Body of pancreas (tissue), 4 donors: ENCODE results near the gene PABPN1L. TPM values are rescaled to one million over a fixed set of nuclear protein-coding genes. Genes with fewer than 3 reads are reported as not detected.
A peak's percentile ranks its signal among the peaks of the same experiment; 100 is the strongest.

Experiments
- ATAC-seq: fragments of 150-250 bp; one replicate; pipeline ENCODE4 v1.9.1; 2016
- DNase-seq, 4 donors: peaks; one replicate each; pipeline ENCODE4 v3.0.0-alpha.2; 2019
- H3K27ac ChIP-seq, 4 donors: fragments of 200-600 bp; sonication (generic); 1 replicate in 3 of 4; 2 replicates in 1 of 4; pipeline versions ENCODE4 v1.5.1 to v1.6.1; 2016 to 2019; ENCODE audit warnings: mild to moderate bottlenecking in 1 of 4, mixed read lengths in 1 of 4, moderate library complexity in 1 of 4
- H3K27me3 ChIP-seq, 2 donors: fragments of 200-600 bp; sonication (generic); one replicate each; pipeline ENCODE4 v1.6.0; 2016; ENCODE audit warnings: mild to moderate bottlenecking in 1 of 2
- H3K36me3 ChIP-seq, 2 donors: fragments of 200-600 bp; sonication (generic); replicated peaks in 1 of 2; 2 replicates each; pipeline ENCODE4 v1.5.1; 2016; ENCODE audit warnings: low read depth in 2 of 2; ENCODE audit not compliant: insufficient read depth in 1 of 2
- H3K4me1 ChIP-seq: fragments of 200-600 bp; sonication (generic); one replicate; pipeline ENCODE4 v1.6.0; 2016
- H3K4me3 ChIP-seq, 2 donors: fragments of 200-600 bp; sonication (generic); 1 replicate in 1 of 2; 2 replicates in 1 of 2; pipeline ENCODE4 v1.5.1; 2016 to 2019
- H3K9me3 ChIP-seq, 3 donors: fragments of 200-600 bp; sonication (generic); 1 replicate in 2 of 3; 2 replicates in 1 of 3; pipeline ENCODE4 v1.5.1; 2016
- CTCF ChIP-seq, 7 experiments: fragments of 450-650 bp in 4 of 7; fragments of 200-600 bp in 3 of 7; sonication (generic) in 3 of 7; IDR thresholded peaks; one replicate each; pipeline ENCODE4 v1.5.1; 2016 to 2019; ENCODE audit warnings: antibody characterized with exemption in 7 of 7
- POLR2A ChIP-seq, 3 donors: fragments of 450-650 bp; IDR thresholded peaks; one replicate each; pipeline ENCODE4 v1.6.1; 2016; ENCODE audit warnings: antibody characterized with exemption in 3 of 3, mild to moderate bottlenecking in 2 of 3
- WGBS, 2 donors: methylation state at CpG; one replicate each; pipeline ENCODE4 v1.1.5; 2017; 5-methylcytosine and 5-hydroxymethylcytosine counted together
- intact Hi-C: fragments of 100-400 bp; cut with DNase I; formaldehyde crosslinking; loops from one replicate; pipeline ENCODE4 v1.15.1; 2023
- total RNA-seq, 2 donors: library from RNA; depleted of rRNA; stranded (reverse); fragments of >200 nt; gene quantifications; one replicate each; pipeline ENCODE4 v1.1.0, GENCODE V29; 2016

PABPN1L gene
- total RNA-seq, 2 donors from 2014 or later: not detected

- Histone ChIP-seq H3K27me3 (no peaks in the 10 kb centered on the region), H3K4me3 (no peak overlapping the region), H3K4me1 (peaks cover 37% of the 10 kb centered on the region), H3K36me3 (no peaks in the 10 kb centered on the region), H3K9me3 (no peaks in the 10 kb centered on the region), H3K27ac (peak overlapping the region; percentile 26 to 80 (median 47))
- peak; percentile 65 for ATAC-seq
- no peak for TF ChIP-seq POLR2A (IDR thresholded peaks at IDR 0.05)
- TF ChIP-seq CTCF (IDR thresholded peaks at IDR 0.05): no peak
- intact Hi-C loops: no loop called here
- peak; percentile 55 to 79 (median 78) for DNase-seq
- WGBS, 2 donors: 37 to 63% methylated on average over 21 to 44 of the region's 44 CpGs
These were observed 43.2 kb upstream of the PABPN1L start for GRCh38 chr16:88909431-88910210.

- H3K4me1 ChIP-seq: peaks cover 37% of the 10 kb centered on the region
- H3K9me3 ChIP-seq: no peaks in the 10 kb centered on the region
- DNase-seq (no peak), ATAC-seq (no peak)
- TF ChIP-seq POLR2A (IDR thresholded peaks at IDR 0.05) (no peak), CTCF (IDR thresholded peaks at IDR 0.05) (no peak)
- H3K4me3 ChIP-seq: no peak overlapping the region
- H3K27ac ChIP-seq: no peak overlapping the region
- intact Hi-C loops: no loop called here
- WGBS, 2 donors: 89 to 91% methylated on average over 15 to 17 of the region's 17 CpGs
- no peaks in the 10 kb centered on the region for H3K36me3 ChIP-seq
- no peaks in the 10 kb centered on the region for H3K27me3 ChIP-seq
These were observed 41.8 kb upstream of the PABPN1L start for GRCh38 chr16:88908307-88908706.

- Histone ChIP-seq H3K4me3 (no peak overlapping the region), H3K4me1 (peaks cover 37% of the 10 kb centered on the region), H3K36me3 (no peaks in the 10 kb centered on the region), H3K27me3 (no peaks in the 10 kb centered on the region), H3K27ac (no peak overlapping the region), H3K9me3 (no peaks in the 10 kb centered on the region)
- intact Hi-C loops: no loop called here
- ATAC-seq (no peak), DNase-seq (no peak)
- TF ChIP-seq CTCF (IDR thresholded peaks at IDR 0.05) (no peak), POLR2A (IDR thresholded peaks at IDR 0.05) (no peak)
- 79 to 89% methylated on average over 3 to 4 of the region's 4 CpGs for WGBS, 2 donors
These were observed 41.3 kb upstream of the PABPN1L start for GRCh38 chr16:88907768-88908167.

DNA sequence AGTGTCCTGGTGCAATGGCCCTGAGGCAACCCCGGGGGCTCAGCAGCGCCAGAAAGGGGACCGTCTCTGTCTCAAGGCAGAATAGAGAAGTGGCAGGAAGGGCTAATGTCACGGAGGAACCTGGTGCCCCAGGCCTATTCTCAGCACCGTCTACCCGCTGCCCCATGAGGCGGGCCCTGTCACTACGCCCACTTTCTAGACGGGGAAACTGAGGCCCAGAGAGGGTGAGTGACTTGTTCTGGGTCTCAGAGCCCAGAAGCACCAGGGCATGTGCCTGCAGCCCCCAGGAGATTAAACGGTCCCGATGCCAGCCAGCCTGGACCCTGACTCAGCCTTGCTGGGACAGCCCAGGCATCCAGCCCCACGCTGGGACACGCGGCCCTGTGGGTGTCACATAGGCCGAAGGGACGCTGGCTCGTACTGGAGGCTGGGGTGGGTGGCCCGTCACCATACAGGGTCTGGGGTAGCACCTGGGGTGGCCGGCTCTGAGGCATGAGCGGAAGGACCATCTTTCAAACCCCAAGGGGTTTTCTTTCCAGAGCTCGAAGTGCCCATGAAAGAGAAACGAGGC, 40.2 kb upstream of the PABPN1L start:
- Histone ChIP-seq H3K4me1 (peaks cover 34% of the 10 kb centered on the region), H3K27me3 (no peaks in the 10 kb centered on the region), H3K9me3 (no peaks in the 10 kb centered on the region), H3K4me3 (no peak overlapping the region), H3K27ac (no peak overlapping the region), H3K36me3 (no peaks in the 10 kb centered on the region)
- 85 to 97% methylated on average over 5 to 22 of the region's 22 CpGs for WGBS, 2 donors
- no peak for TF ChIP-seq CTCF (IDR thresholded peaks at IDR 0.05)
- TF ChIP-seq POLR2A (IDR thresholded peaks at IDR 0.05): no peak
- intact Hi-C loops: no loop called here
- ATAC-seq (no peak), DNase-seq (no peak)
